Naive thymus-derived CD8-positive, alpha-beta T cell (primary cell): ENCODE data around the gene BARX1. TPM values are rescaled to one million over a fixed set of nuclear protein-coding genes. Genes with fewer than 3 reads are reported as not detected.

Experiments used
- ATAC-seq, 2 donors: fragments of 150-1000 bp; cut with Tn5 transposase in 1 of 2; sonication (Bioruptor Pico), chemical (Tn5 transposase) in 1 of 2; 1 replicate in 1 of 2; 2 replicates in 1 of 2; pipeline ENCODE4 v1.10.0; 2021; ENCODE audit warnings: mild to moderate bottlenecking in 2 of 2, moderate library complexity in 2 of 2
- POLR2A ChIA-PET: fragments of 350-600 bp; sonication (Branson Sonifier 250); formaldehyde crosslinking; loops from one replicate; lab custom pipeline; 2021; ENCODE audit warnings: antibody characterized with exemption; lab: Charles Lee
- DNase-seq, 10 donors: peaks; one replicate each; pipeline versions ENCODE4 v3.0.0 to v3.0.0-alpha.2; 2020 to 2022
- H3K27ac Mint-ChIP-seq, 10 donors: one replicate each; pipeline ENCODE4 v1.8.0; 2020 to 2022; ENCODE audit warnings: mild to moderate bottlenecking in 10 of 10, mixed read lengths in 10 of 10, moderate library complexity in 4 of 10, inconsistent platforms in 1 of 10
- H3K27me3 Mint-ChIP-seq, 5 donors: one replicate each; pipeline ENCODE4 v1.8.0; 2021 to 2022; ENCODE audit warnings: mixed read lengths in 5 of 5
- H3K36me3 Mint-ChIP-seq, 3 donors: one replicate each; pipeline ENCODE4 v1.8.0; 2020 to 2022; ENCODE audit warnings: mixed read lengths in 3 of 3, mild to moderate bottlenecking in 2 of 3, inconsistent platforms in 1 of 3
- H3K4me1 Mint-ChIP-seq, 4 donors: one replicate each; pipeline ENCODE4 v1.8.0; 2021 to 2022; ENCODE audit warnings: mixed read lengths in 4 of 4
- H3K4me3 Mint-ChIP-seq, 10 donors: one replicate each; pipeline ENCODE4 v1.8.0; 2020 to 2022; ENCODE audit warnings: mild to moderate bottlenecking in 10 of 10, mixed read lengths in 10 of 10, moderate library complexity in 6 of 10, inconsistent platforms in 1 of 10
- H3K9me3 Mint-ChIP-seq, 9 donors: one replicate each; pipeline ENCODE4 v1.8.0; 2020 to 2022; ENCODE audit warnings: mixed read lengths in 9 of 9, mild to moderate bottlenecking in 3 of 9, inconsistent platforms in 1 of 9, moderate library complexity in 1 of 9
- polyA plus RNA-seq, 3 donors: library from polyadenylated mRNA; unstranded; fragments of 300-500 nt; fragmentation: Illumina TruSeq; gene quantifications; one replicate each; pipeline ENCODE4 v1.2.3, GENCODE V29; 2021
- total RNA-seq, 8 experiments: library from RNA in 2 of 8; stranded (reverse) in 2 of 8; gene quantifications; one replicate each; pipeline ENCODE4 v1.2.3 and lab custom pipeline; 2021 to 2026

Gene BARX1
- total and polyA plus RNA-seq, 5 experiments from 2014 or later = not detected

- DNase-seq = peak in 1 of 10 donors; percentile 28
- H3K4me1 Mint-ChIP-seq = peaks cover 0 to 12% (median 5%) of the 10 kb centered on the region in 4 donors
- H3K27ac Mint-ChIP-seq = no peak overlapping the region
- peaks cover 3 to 21% (median 8%) of the 10 kb centered on the region in 5 donors for H3K27me3 Mint-ChIP-seq
- no peaks in the 10 kb centered on the region for H3K36me3 Mint-ChIP-seq
- no peak overlapping the region for H3K4me3 Mint-ChIP-seq
- peaks cover 0 to 2% (median 0%) of the 10 kb centered on the region in 9 donors for H3K9me3 Mint-ChIP-seq
- no peak for ATAC-seq
- POLR2A ChIA-PET = no interaction called here
Measured at GRCh38 chr9:93907551-93908199, 47.5 kb downstream of the BARX1 start.

- ATAC-seq = no peak
- no peak overlapping the region for H3K4me3 Mint-ChIP-seq
- H3K27ac Mint-ChIP-seq = peak overlapping the region in 1 of 10 donors; percentile 20
- peaks cover 0 to 11% (median 5%) of the 10 kb centered on the region in 4 donors for H3K4me1 Mint-ChIP-seq
- peaks cover 3 to 21% (median 4%) of the 10 kb centered on the region in 5 donors for H3K27me3 Mint-ChIP-seq
- H3K36me3 Mint-ChIP-seq = no peaks in the 10 kb centered on the region
- H3K9me3 Mint-ChIP-seq = peaks cover 0 to 2% (median 0%) of the 10 kb centered on the region in 9 donors
- POLR2A ChIA-PET = no interaction called here
- peak in 1 of 10 donors; percentile 6 for DNase-seq
Measured at GRCh38 chr9:93906195-93906880, 48.8 kb downstream of the BARX1 start.

GRCh38 chr9:93905473-93906133 is 49.6 kb downstream of the BARX1 start:
- ATAC-seq (no peak), DNase-seq (peak in 1 of 10 donors; percentile 42)
- POLR2A ChIA-PET = no interaction called here
- H3K27me3 Mint-ChIP-seq = peaks cover 0 to 21% (median 4%) of the 10 kb centered on the region in 5 donors
- no peak overlapping the region for H3K4me3 Mint-ChIP-seq
- H3K27ac Mint-ChIP-seq = no peak overlapping the region
- no peaks in the 10 kb centered on the region for H3K36me3 Mint-ChIP-seq
- H3K9me3 Mint-ChIP-seq = peaks cover 0 to 2% (median 0%) of the 10 kb centered on the region in 9 donors
- peaks cover 0 to 11% (median 6%) of the 10 kb centered on the region in 4 donors for H3K4me1 Mint-ChIP-seq

DNA sequence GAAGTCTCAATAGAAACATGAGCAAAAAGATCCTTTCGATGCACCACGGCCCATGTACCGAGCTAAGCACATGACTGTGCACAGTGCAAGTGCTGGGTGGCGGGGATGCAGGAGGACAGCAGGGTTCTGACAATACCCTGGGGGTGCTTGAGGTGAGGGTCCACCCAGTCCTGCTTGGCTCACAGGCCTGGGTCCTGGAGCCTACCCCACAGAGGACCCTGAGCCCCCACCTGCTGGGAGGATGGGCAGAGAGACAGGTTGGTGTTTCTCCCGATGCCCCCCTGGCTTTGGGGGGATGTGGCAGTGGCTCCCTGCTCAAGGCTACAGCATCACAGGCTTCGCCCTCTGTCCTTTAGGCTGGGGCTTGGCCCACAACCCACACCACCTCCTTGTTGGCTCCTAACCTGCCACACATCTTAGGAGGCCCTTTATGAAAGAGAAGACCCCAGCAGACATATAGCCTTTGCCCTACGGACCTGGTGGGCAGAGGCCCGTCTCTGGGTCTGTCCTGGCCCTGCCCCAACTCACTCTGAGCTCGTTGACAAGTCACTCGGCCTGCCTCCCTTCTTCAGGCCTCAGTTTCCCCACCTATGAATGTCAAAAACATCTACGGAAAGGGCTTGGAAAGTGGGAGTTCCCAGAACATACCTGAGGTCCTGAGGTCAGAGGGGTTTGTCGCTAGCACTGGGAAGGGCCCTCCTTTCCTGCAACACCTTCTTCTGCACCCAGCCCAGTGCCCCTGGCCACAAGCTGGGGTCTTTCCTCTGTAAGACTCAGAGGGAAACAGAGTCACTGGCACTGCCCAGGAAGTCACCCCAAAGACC is 50.3 kb downstream of the BARX1 start:
- H3K27ac Mint-ChIP-seq = no peak overlapping the region
- no peak overlapping the region for H3K4me3 Mint-ChIP-seq
- peaks cover 3 to 13% (median 8%) of the 10 kb centered on the region in 4 donors for H3K4me1 Mint-ChIP-seq
- no peak for ATAC-seq
- no peak for DNase-seq
- H3K9me3 Mint-ChIP-seq = peaks cover 0 to 7% (median 0%) of the 10 kb centered on the region in 9 donors
- H3K36me3 Mint-ChIP-seq = peaks cover 0 to 4% (median 0%) of the 10 kb centered on the region in 3 donors
- peaks cover 0 to 21% (median 4%) of the 10 kb centered on the region in 5 donors for H3K27me3 Mint-ChIP-seq
- POLR2A ChIA-PET = no interaction called here

DNA sequence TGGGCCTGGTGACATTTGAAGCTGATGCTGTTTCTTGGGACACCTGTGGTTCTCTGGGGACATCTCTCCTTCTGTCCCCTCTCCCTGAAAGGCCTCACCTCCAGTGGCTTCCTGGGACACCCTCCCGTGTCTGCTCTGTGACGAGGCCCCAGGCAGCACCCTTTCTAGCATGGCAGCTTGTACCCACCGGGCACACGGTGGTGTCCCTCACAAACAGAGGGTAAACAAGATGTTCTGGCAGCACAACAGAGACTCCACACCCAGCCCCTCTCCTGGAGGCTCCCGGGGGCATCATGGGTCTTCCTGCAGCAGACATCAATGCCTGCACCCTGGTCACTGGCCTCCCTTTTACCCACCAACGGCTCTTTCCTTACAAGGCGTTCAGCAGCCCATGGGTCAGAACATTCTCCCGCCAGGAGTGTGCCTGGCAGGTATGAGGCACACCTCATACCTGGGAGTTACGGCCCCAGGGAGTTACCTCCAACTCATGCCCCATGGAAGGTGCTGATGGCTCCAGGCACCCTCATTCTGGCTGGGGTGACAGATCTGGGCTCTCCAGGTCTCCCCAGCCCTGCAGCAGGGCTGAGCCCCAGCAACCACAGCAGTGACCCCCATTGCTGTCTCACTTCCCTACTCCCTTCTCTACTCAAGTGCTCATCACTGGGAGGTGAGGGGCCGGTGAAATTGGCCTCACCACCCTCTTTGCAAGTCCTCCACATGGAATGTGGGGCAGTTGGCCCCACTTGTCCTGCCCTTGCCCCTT is 51.1 kb downstream of the BARX1 start:
- DNase-seq = no peak
- peaks cover 0 to 18% (median 3%) of the 10 kb centered on the region in 5 donors for H3K27me3 Mint-ChIP-seq
- H3K4me3 Mint-ChIP-seq = no peak overlapping the region
- H3K9me3 Mint-ChIP-seq = peaks cover 0 to 9% (median 0%) of the 10 kb centered on the region in 9 donors
- ATAC-seq = no peak
- H3K27ac Mint-ChIP-seq = no peak overlapping the region
- H3K36me3 Mint-ChIP-seq = peaks cover 0 to 4% (median 0%) of the 10 kb centered on the region in 3 donors
- peaks cover 2 to 12% (median 7%) of the 10 kb centered on the region in 4 donors for H3K4me1 Mint-ChIP-seq
- POLR2A ChIA-PET = no interaction called here

DNA sequence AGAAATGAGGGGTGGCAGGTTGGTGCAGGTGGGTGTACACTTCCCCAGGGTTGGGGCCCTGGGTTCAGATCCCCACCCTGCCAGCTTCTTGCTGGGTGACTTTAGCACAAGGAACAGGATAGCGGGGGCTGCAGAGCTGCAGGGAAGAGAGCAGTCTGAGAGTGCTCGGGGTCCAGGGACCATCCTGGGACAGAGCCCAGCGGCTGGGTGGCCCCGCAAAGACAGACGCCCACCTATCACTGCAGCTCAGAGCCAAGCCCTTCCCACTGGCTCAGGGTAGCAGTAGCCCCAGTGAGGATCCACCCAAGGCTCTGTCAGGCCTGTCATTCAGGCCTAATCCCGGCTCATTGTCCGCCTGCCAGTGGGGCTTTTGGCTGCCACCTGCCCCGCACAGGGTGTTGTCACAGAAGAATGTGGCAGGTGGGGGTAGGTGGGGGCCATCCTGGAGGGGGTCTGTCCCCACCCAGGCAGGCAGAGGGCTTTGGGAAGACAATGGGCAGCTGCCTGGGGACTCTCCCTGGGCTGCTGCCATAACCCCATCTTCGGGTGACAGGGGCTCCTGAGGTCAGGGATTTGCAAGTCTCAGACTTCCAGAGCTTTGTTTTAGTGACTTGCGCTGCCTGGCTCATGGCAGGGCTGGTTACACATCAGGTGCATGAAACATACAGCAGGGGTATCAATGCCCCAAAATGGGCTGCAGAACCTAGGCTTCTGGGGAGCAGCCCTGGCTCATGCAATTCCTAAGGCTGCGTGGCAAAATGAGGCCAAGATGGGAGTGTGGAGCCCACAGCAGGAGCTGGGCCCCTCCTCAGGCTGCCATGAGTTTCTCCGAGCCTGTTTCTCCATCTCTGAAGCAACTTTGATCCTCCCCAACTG is 52.1 kb downstream of the BARX1 start:
- Mint-ChIP-seq H3K36me3 (peaks cover 0 to 4% (median 0%) of the 10 kb centered on the region in 3 donors), H3K27ac (no peak overlapping the region)

DNA sequence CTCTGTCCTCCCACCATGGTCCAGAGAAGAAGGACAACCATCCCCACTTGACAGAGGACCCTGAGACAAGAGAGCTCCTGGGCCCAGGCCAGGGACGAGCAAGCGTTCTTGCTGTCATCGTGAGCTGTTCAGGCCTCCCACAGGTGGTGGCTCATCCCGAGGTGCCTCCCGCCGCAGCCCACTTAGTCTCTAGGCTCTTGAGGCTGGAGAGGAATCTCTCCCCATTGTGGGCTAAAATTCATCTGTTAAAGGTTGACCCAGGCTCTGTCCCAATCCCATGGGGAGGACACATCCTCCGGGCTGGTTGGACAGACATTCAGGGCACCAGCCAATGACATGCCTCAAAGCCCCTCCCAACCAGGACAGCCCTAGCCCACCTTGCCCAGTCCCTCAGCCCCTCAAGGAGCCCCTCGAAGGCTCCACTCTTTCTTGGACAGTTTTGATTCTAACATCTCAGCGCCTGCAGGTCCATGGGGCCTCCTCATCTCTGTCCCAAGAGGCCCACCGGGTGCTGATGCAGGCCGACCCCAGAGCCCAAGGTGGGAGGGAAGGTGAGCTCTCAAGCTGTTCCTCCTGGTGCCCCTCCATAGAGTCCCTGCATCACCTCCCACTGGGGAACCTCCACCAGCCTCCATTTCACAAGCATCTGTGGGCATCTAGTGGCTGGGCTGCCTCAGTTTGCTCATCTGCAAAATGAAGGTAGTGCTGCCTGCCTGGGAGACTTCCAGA is 52.9 kb downstream of the BARX1 start:
- Mint-ChIP-seq H3K4me3 (no peak overlapping the region), H3K9me3 (peaks cover 0 to 9% (median 0%) of the 10 kb centered on the region in 9 donors), H3K36me3 (peaks cover 0 to 4% (median 0%) of the 10 kb centered on the region in 3 donors), H3K4me1 (peaks cover 15 to 24% (median 22%) of the 10 kb centered on the region in 4 donors), H3K27ac (peak overlapping the region in 3 of 10 donors; percentile 15 to 53 (median 52)), H3K27me3 (peaks cover 0 to 4% (median 3%) of the 10 kb centered on the region in 5 donors)
- ATAC-seq (no peak), DNase-seq (no peak)
- POLR2A ChIA-PET = no interaction called here

More for the DNA sequence above, 52.1 kb downstream of the BARX1 start:
- no peak for ATAC-seq
- POLR2A ChIA-PET = no interaction called here
- no peak for DNase-seq
- Mint-ChIP-seq H3K4me3 (no peak overlapping the region), H3K9me3 (peaks cover 0 to 9% (median 0%) of the 10 kb centered on the region in 9 donors), H3K4me1 (peaks cover 7 to 18% (median 14%) of the 10 kb centered on the region in 4 donors), H3K27me3 (peaks cover 0 to 10% (median 3%) of the 10 kb centered on the region in 5 donors)

Other genes starting within 250 kb of the BARX1 start
- gene PTPDC1, start 129.1 kb upstream of the BARX1 start, total RNA-seq = 10 to 100 TPM in 1 of 2 experiments, 1 to 10 TPM in 1; 8.7 to 10.2 TPM
- gene PTPDC1, start 129.1 kb upstream of the BARX1 start, polyA plus RNA-seq = 1 to 10 TPM; 1.9 to 4.9 (median 2.1) TPM